ENCODE results near the gene KISS1R. TPM values are rescaled to one million over a fixed set of nuclear protein-coding genes. Genes with fewer than 3 reads are reported as not detected.
A peak's percentile ranks its signal among the peaks of the same experiment; 100 is the strongest.
"Not testable (repeated sequence)": the region's sequence is repeated elsewhere in the genome, so short reads cannot be mapped to it uniquely, and the experiment has no call there.

The KISS1R gene
- total RNA-seq, 1 experiment from 2014 or later, result not detected

- Histone ChIP-seq H3K9me3 (ENCODE audit: low read length) (no peaks in the 10 kb centered on the region), H3K27me3 (ENCODE audit: low read length) (no peaks in the 10 kb centered on the region), H3K4me2 (ENCODE audit: low read depth, low read length, poor library complexity, severe bottlenecking) (no peak overlapping the region), H3K9me2 (replicated peaks; ENCODE audit: insufficient read depth, low read length) (no peaks in the 10 kb centered on the region), H3K79me2 (ENCODE audit: low read length) (peaks cover 14% of the 10 kb centered on the region), H2AFZ (ENCODE audit: low read length) (no peak overlapping the region), H3K4me3 (ENCODE audit: low read length) (no peak overlapping the region), H3K27ac (ENCODE audit: low read length) (no peak overlapping the region), H3K9ac (ENCODE audit: low read length) (no peak overlapping the region), H4K20me1 (ENCODE audit: insufficient read depth, low read depth, low read length) (peaks cover 7% of the 10 kb centered on the region; the same call in 1 of the 2 replicates), H3K36me3 (ENCODE audit: insufficient read depth, low read length) (0 out of 2 replicates have a peak, but pooled peaks cover 8% of the 10 kb centered on the region), H3K4me1 (ENCODE audit: low read length) (peaks cover 3% of the 10 kb centered on the region)
- no peak for DNase-seq
These were observed 30.1 kb upstream of the KISS1R start for GRCh38 chr19:887072-887471.

- H3K36me3 ChIP-seq (ENCODE audit: insufficient read depth, low read length), result 0 out of 2 replicates have a peak, but pooled peaks cover 8% of the 10 kb centered on the region
- no peak overlapping the region for H3K27ac ChIP-seq (ENCODE audit: low read length)
- H3K9me2 ChIP-seq (replicated peaks; ENCODE audit: insufficient read depth, low read length), result no peaks in the 10 kb centered on the region
- H4K20me1 ChIP-seq (ENCODE audit: insufficient read depth, low read depth, low read length), result peaks cover 9% of the 10 kb centered on the region; the same call in 1 of the 2 replicates
- no peak overlapping the region for H2AFZ ChIP-seq (ENCODE audit: low read length)
- DNase-seq, result no peak
- H3K4me3 ChIP-seq (ENCODE audit: low read length), result no peak overlapping the region
- H3K79me2 ChIP-seq (ENCODE audit: low read length), result peaks cover 19% of the 10 kb centered on the region
- H3K27me3 ChIP-seq (ENCODE audit: low read length), result no peaks in the 10 kb centered on the region
- H3K9me3 ChIP-seq (ENCODE audit: low read length), result no peaks in the 10 kb centered on the region
- no peak overlapping the region for H3K9ac ChIP-seq (ENCODE audit: low read length)
- no peak overlapping the region for H3K4me2 ChIP-seq (ENCODE audit: low read depth, low read length, poor library complexity, severe bottlenecking)
- peaks cover 5% of the 10 kb centered on the region for H3K4me1 ChIP-seq (ENCODE audit: low read length)
These were observed 29.5 kb upstream of the KISS1R start for GRCh38 chr19:887599-887998.

GRCh38 chr19:888581-889385, 28.4 kb upstream of the KISS1R start:
- Histone ChIP-seq H3K27ac (ENCODE audit: low read length) (no peak overlapping the region), H3K36me3 (ENCODE audit: insufficient read depth, low read length) (0 out of 2 replicates have a peak, but pooled peaks cover 5% of the 10 kb centered on the region), H3K4me1 (ENCODE audit: low read length) (peaks cover 11% of the 10 kb centered on the region), H3K9me2 (replicated peaks; ENCODE audit: insufficient read depth, low read length) (no peaks in the 10 kb centered on the region), H3K9me3 (ENCODE audit: low read length) (no peaks in the 10 kb centered on the region), H2AFZ (ENCODE audit: low read length) (no peak overlapping the region), H3K4me2 (ENCODE audit: low read depth, low read length, poor library complexity, severe bottlenecking) (no peak overlapping the region), H3K9ac (ENCODE audit: low read length) (no peak overlapping the region), H3K27me3 (ENCODE audit: low read length) (no peaks in the 10 kb centered on the region), H3K4me3 (ENCODE audit: low read length) (no peak overlapping the region), H4K20me1 (ENCODE audit: insufficient read depth, low read depth, low read length) (peaks cover 9% of the 10 kb centered on the region; the same call in 1 of the 2 replicates), H3K79me2 (ENCODE audit: low read length) (peaks cover 19% of the 10 kb centered on the region)
- DNase-seq, result peak; percentile 68

GRCh38 chr19:889662-890295, 27.4 kb upstream of the KISS1R start:
- Histone ChIP-seq H3K4me2 (ENCODE audit: low read depth, low read length, poor library complexity, severe bottlenecking) (no peak overlapping the region), H3K9ac (ENCODE audit: low read length) (no peak overlapping the region), H3K79me2 (ENCODE audit: low read length) (peaks cover 19% of the 10 kb centered on the region), H3K4me3 (ENCODE audit: low read length) (no peak overlapping the region), H3K27ac (ENCODE audit: low read length) (no peak overlapping the region), H3K9me2 (replicated peaks; ENCODE audit: insufficient read depth, low read length) (no peaks in the 10 kb centered on the region), H2AFZ (ENCODE audit: low read length) (no peak overlapping the region), H4K20me1 (ENCODE audit: insufficient read depth, low read depth, low read length) (peaks cover 9% of the 10 kb centered on the region; the same call in 1 of the 2 replicates), H3K4me1 (ENCODE audit: low read length) (peaks cover 12% of the 10 kb centered on the region), H3K9me3 (ENCODE audit: low read length) (no peaks in the 10 kb centered on the region), H3K36me3 (ENCODE audit: insufficient read depth, low read length) (0 out of 2 replicates have a peak, but pooled peaks cover 5% of the 10 kb centered on the region), H3K27me3 (ENCODE audit: low read length) (no peaks in the 10 kb centered on the region)
- no peak for DNase-seq

- H4K20me1 ChIP-seq (ENCODE audit: insufficient read depth, low read depth, low read length), result peaks cover 9% of the 10 kb centered on the region; the same call in 1 of the 2 replicates
- no peak overlapping the region for H3K9ac ChIP-seq (ENCODE audit: low read length)
- no peaks in the 10 kb centered on the region for H3K27me3 ChIP-seq (ENCODE audit: low read length)
- H3K79me2 ChIP-seq (ENCODE audit: low read length), result peaks cover 19% of the 10 kb centered on the region
- H3K9me3 ChIP-seq (ENCODE audit: low read length), result no peaks in the 10 kb centered on the region
- 0 out of 2 replicates have a peak, but pooled peaks cover 5% of the 10 kb centered on the region for H3K36me3 ChIP-seq (ENCODE audit: insufficient read depth, low read length)
- no peak overlapping the region for H3K27ac ChIP-seq (ENCODE audit: low read length)
- DNase-seq, result no peak
- no peaks in the 10 kb centered on the region for H3K9me2 ChIP-seq (replicated peaks; ENCODE audit: insufficient read depth, low read length)
- H3K4me3 ChIP-seq (ENCODE audit: low read length), result no peak overlapping the region
- no peak overlapping the region for H3K4me2 ChIP-seq (ENCODE audit: low read depth, low read length, poor library complexity, severe bottlenecking)
- peaks cover 12% of the 10 kb centered on the region for H3K4me1 ChIP-seq (ENCODE audit: low read length)
- H2AFZ ChIP-seq (ENCODE audit: low read length), result no peak overlapping the region
These were observed 26.3 kb upstream of the KISS1R start for GRCh38 chr19:890831-891230.

- Histone ChIP-seq H3K4me1 (ENCODE audit: low read length) (peaks cover 12% of the 10 kb centered on the region), H3K4me2 (ENCODE audit: low read depth, low read length, poor library complexity, severe bottlenecking) (peak overlapping the region; percentile 90), H3K4me3 (ENCODE audit: low read length) (peak overlapping the region; percentile 84), H3K79me2 (ENCODE audit: low read length) (peaks cover 19% of the 10 kb centered on the region), H3K9ac (ENCODE audit: low read length) (peak overlapping the region; percentile 91)
- H4K20me1 ChIP-seq (ENCODE audit: insufficient read depth, low read depth, low read length); H2AFZ ChIP-seq (ENCODE audit: low read length); DNase-seq; H3K9me2 ChIP-seq (replicated peaks; ENCODE audit: insufficient read depth, low read length); H3K36me3 ChIP-seq (ENCODE audit: insufficient read depth, low read length); H3K9me3 ChIP-seq (ENCODE audit: low read length); H3K27me3 ChIP-seq (ENCODE audit: low read length); H3K27ac ChIP-seq (ENCODE audit: low read length): not testable (repeated sequence)
These were observed 25.5 kb upstream of the KISS1R start for GRCh38 chr19:891421-892200.

GRCh38 chr19:892243-892893, 24.8 kb upstream of the KISS1R start:
- H3K36me3 ChIP-seq (ENCODE audit: insufficient read depth, low read length), result 0 out of 2 replicates have a peak, but pooled peaks cover 5% of the 10 kb centered on the region
- peaks cover 9% of the 10 kb centered on the region; the same call in 1 of the 2 replicates for H4K20me1 ChIP-seq (ENCODE audit: insufficient read depth, low read depth, low read length)
- H3K9me2 ChIP-seq (replicated peaks; ENCODE audit: insufficient read depth, low read length), result no peaks in the 10 kb centered on the region
- H3K4me2 ChIP-seq (ENCODE audit: low read depth, low read length, poor library complexity, severe bottlenecking), result peak overlapping the region; percentile 90
- H3K27me3 ChIP-seq (ENCODE audit: low read length), result no peaks in the 10 kb centered on the region
- H2AFZ ChIP-seq (ENCODE audit: low read length), result no peak overlapping the region
- H3K4me3 ChIP-seq (ENCODE audit: low read length), result peak overlapping the region; percentile 84
- H3K9ac ChIP-seq (ENCODE audit: low read length), result peak overlapping the region; percentile 91
- peaks cover 19% of the 10 kb centered on the region for H3K79me2 ChIP-seq (ENCODE audit: low read length)
- H3K4me1 ChIP-seq (ENCODE audit: low read length), result peaks cover 12% of the 10 kb centered on the region
- peak; percentile 65 for DNase-seq
- H3K27ac ChIP-seq (ENCODE audit: low read length), result peak overlapping the region; percentile 64
- H3K9me3 ChIP-seq (ENCODE audit: low read length), result no peaks in the 10 kb centered on the region

Measured in Karpas-422 (cell line).